Left ventricle myocardium superior (tissue), 1 donor: ENCODE measurements around the gene QSER1. TPM values are rescaled to one million over a fixed set of nuclear protein-coding genes. Genes with fewer than 3 reads are reported as not detected.
"Not testable (repeated sequence)": the region's sequence is repeated elsewhere in the genome, so short reads cannot be mapped to it uniquely, and the experiment has no call there.

Source experiments
- ATAC-seq: fragments of 200-7000 bp; cut with Tn5 transposase; one replicate; pipeline ENCODE4 v1.9.1; 2020; ENCODE audit warnings: mild to moderate bottlenecking, moderate library complexity
- DNase-seq: peaks from one replicate; pipeline ENCODE4 v3.0.0-alpha.2; 2020
- intact Hi-C: fragments of 100-400 bp; cut with micrococcal nuclease; formaldehyde crosslinking; loops from one replicate; pipeline ENCODE4 v1.11.0; 2022
- total RNA-seq: library from RNA; stranded (reverse); fragmentation: NEBNext Ultra II Directional; extraction: Animal tissue kit (Norgen Biotek cat#: 25700); gene quantifications from one replicate; pipeline ENCODE4 v1.2.1, GENCODE V29; 2021
- donor health status: DM: no; HTN: yes; CAD: no; lungs with severe emphysema.

Gene QSER1
- total RNA-seq, 1 donor from 2014 or later = 16.5 TPM

- ATAC-seq = no peak
- no peak for DNase-seq
- intact Hi-C loops = no loop called here
These were observed 26.7 kb downstream of the QSER1 start for GRCh38 chr11:32919338-32919737.

- intact Hi-C loops = no loop called here
- no peak for ATAC-seq
- no peak for DNase-seq
These were observed 28.0 kb downstream of the QSER1 start for GRCh38 chr11:32920570-32920969.

GRCh38 chr11:32921204-32921603 lies 28.6 kb downstream of the QSER1 start:
- intact Hi-C loops = no loop called here
- ATAC-seq = no peak
- no peak for DNase-seq

- intact Hi-C loops = no loop called here
- ATAC-seq (no peak), DNase-seq (no peak)
These were observed 39.0 kb downstream of the QSER1 start for GRCh38 chr11:32931606-32932005.

GRCh38 chr11:32932196-32932595 lies 39.6 kb downstream of the QSER1 start:
- DNase-seq = no peak
- ATAC-seq = no peak
- intact Hi-C loops = no loop called here

- intact Hi-C loops = no loop called here
- ATAC-seq (no peak), DNase-seq (no peak)
These were observed 42.9 kb downstream of the QSER1 start for GRCh38 chr11:32935462-32936029.

- DNase-seq, intact Hi-C loops, ATAC-seq: not testable (repeated sequence)
These were observed 43.6 kb downstream of the QSER1 start for GRCh38 chr11:32936178-32936577.

- DNase-seq, intact Hi-C loops, ATAC-seq: not testable (repeated sequence)
These were observed 44.7 kb downstream of the QSER1 start for GRCh38 chr11:32937283-32937682.

- no peak for ATAC-seq
- no peak for DNase-seq
- intact Hi-C loops = no loop called here
These were observed 46.4 kb downstream of the QSER1 start for GRCh38 chr11:32939046-32939445.

GRCh38 chr11:32939866-32940265 lies 47.3 kb downstream of the QSER1 start:
- ATAC-seq (no peak), DNase-seq (no peak)
- intact Hi-C loops = no loop called here

GRCh38 chr11:32940865-32941264 lies 48.3 kb downstream of the QSER1 start:
- DNase-seq (no peak), ATAC-seq (no peak)
- intact Hi-C loops = no loop called here

- intact Hi-C loops = no loop called here
- ATAC-seq (no peak), DNase-seq (no peak)
These were observed 55.4 kb downstream of the QSER1 start for GRCh38 chr11:32947978-32948377.

GRCh38 chr11:32949739-32950138 lies 57.1 kb downstream of the QSER1 start:
- no peak for ATAC-seq
- no peak for DNase-seq
- intact Hi-C loops = no loop called here

GRCh38 chr11:32952421-32952820 lies 59.8 kb downstream of the QSER1 start:
- no peak for DNase-seq
- intact Hi-C loops = no loop called here
- ATAC-seq = no peak

GRCh38 chr11:32953700-32954099 lies 61.1 kb downstream of the QSER1 start:
- no peak for ATAC-seq
- intact Hi-C loops = no loop called here
- no peak for DNase-seq

- no peak for ATAC-seq
- intact Hi-C loops = loop anchor here (10.0 kb wide), 1 partner anchor 104 kb away; no protein-coding TSS in a partner anchor
These were observed 68.0 kb downstream of the QSER1 start for GRCh38 chr11:32960553-32961164.

GRCh38 chr11:32962016-32962415 lies 69.4 kb downstream of the QSER1 start:
- DNase-seq (no peak), ATAC-seq (no peak)
- intact Hi-C loops = loop anchor here (10.0 kb wide), 1 partner anchor 103 kb away; no protein-coding TSS in a partner anchor

More at GRCh38 chr11:32960553-32961164, 68.0 kb downstream of the QSER1 start:
- no peak for DNase-seq

- intact Hi-C loops = loop anchor here (10.0 kb wide), 1 partner anchor 101 kb away; no protein-coding TSS in a partner anchor
- ATAC-seq (no peak), DNase-seq (no peak)
These were observed 71.1 kb downstream of the QSER1 start for GRCh38 chr11:32963721-32964120.

- ATAC-seq (no peak), DNase-seq (no peak)
- intact Hi-C loops = loop anchor here (10.0 kb wide), 1 partner anchor 96 kb away; no protein-coding TSS in a partner anchor
These were observed 75.9 kb downstream of the QSER1 start for GRCh38 chr11:32968541-32968940.

GRCh38 chr11:32972233-32972632 lies 79.6 kb downstream of the QSER1 start:
- ATAC-seq, intact Hi-C loops: not testable (repeated sequence)

GRCh38 chr11:32972781-32973180 lies 80.2 kb downstream of the QSER1 start:
- no peak for ATAC-seq
- intact Hi-C loops = no loop called here
- no peak for DNase-seq

More at GRCh38 chr11:32972233-32972632, 79.6 kb downstream of the QSER1 start:
- not testable (repeated sequence) for DNase-seq
